Liver (tissue), 9 donors: Measurements from ENCODE around the gene TMEM106B. TPM values are rescaled to one million over a fixed set of nuclear protein-coding genes. Genes with fewer than 3 reads are reported as not detected.
A peak's percentile ranks its signal among the peaks of the same experiment; 100 is the strongest.

Experiments
- DNase-seq: peaks from one replicate; pipeline ENCODE4 v3.0.0-alpha.2; 2017; ENCODE audit warnings: low spot score
- H3K27ac ChIP-seq, 2 donors: one replicate each; pipeline ENCODE4 v1.7.0; 2013; ENCODE audit warnings: inconsistent platforms in 2 of 2, low read length in 2 of 2, control low read depth in 1 of 2, low read depth in 1 of 2, mild to moderate bottlenecking in 1 of 2
- H3K27me3 ChIP-seq, 4 donors: one replicate each; pipeline versions ENCODE4 v1.6.1 to v1.7.0; 2013; ENCODE audit warnings: low read length in 3 of 4, inconsistent platforms in 1 of 4, mild to moderate bottlenecking in 1 of 4, moderate library complexity in 1 of 4; ENCODE audit not compliant: control insufficient read depth in 4 of 4, insufficient read depth in 4 of 4
- H3K36me3 ChIP-seq, 4 donors: one replicate each; pipeline versions ENCODE4 v1.6.1 to v1.7.0; 2013; ENCODE audit warnings: low read length in 3 of 4, mild to moderate bottlenecking in 3 of 4, low read depth in 1 of 4, moderate library complexity in 1 of 4; ENCODE audit not compliant: control insufficient read depth in 4 of 4, insufficient read depth in 3 of 4
- H3K4me1 ChIP-seq, 4 donors: one replicate each; pipeline versions ENCODE4 v1.6.1 to v1.7.0; 2013; ENCODE audit warnings: low read length in 3 of 4, mild to moderate bottlenecking in 3 of 4, moderate library complexity in 1 of 4; ENCODE audit not compliant: control insufficient read depth in 4 of 4, insufficient read depth in 4 of 4
- H3K4me3 ChIP-seq, 3 donors: one replicate each; pipeline versions ENCODE4 v1.6.1 to v1.7.0; 2013; ENCODE audit warnings: low read length in 3 of 3, control low read depth in 1 of 3, low read depth in 1 of 3, mild to moderate bottlenecking in 1 of 3
- H3K9ac ChIP-seq, 2 donors: one replicate each; pipeline ENCODE4 v1.7.0; 2013; ENCODE audit warnings: low read length in 2 of 2, mild to moderate bottlenecking in 2 of 2, moderate library complexity in 2 of 2, control low read depth in 1 of 2, low read depth in 1 of 2
- H3K9me3 ChIP-seq, 4 donors: one replicate each; pipeline versions ENCODE4 v1.6.1 to v1.7.0; 2013; ENCODE audit warnings: low read length in 3 of 4; ENCODE audit not compliant: control insufficient read depth in 4 of 4
- HNF4G ChIP-seq: IDR thresholded peaks from 2 replicates; pipeline ENCODE4 v1.6.1; 2016; ENCODE audit warnings: antibody characterized with exemption
- RAD21 ChIP-seq, 2 donors: IDR thresholded peaks; 2 replicates each; pipeline ENCODE4 v1.6.1; 2016; ENCODE audit warnings: antibody characterized with exemption in 2 of 2, mild to moderate bottlenecking in 2 of 2
- RXRA ChIP-seq, 2 donors: IDR thresholded peaks; 2 replicates each; pipeline ENCODE4 v1.6.1; 2017 to 2018; ENCODE audit warnings: antibody characterized with exemption in 2 of 2, mild to moderate bottlenecking in 1 of 2
- WGBS: extraction: QIAGEN DNeasy Blood & Tissue Kit; methylation state at CpG from one replicate; pipeline ENCODE4 v1.1.7; 2013; 5-methylcytosine and 5-hydroxymethylcytosine counted together
- polyA plus RNA-seq, 2 donors: library from polyadenylated mRNA; stranded (reverse) in 1 of 2; unstranded in 1 of 2; fragments of 200-250 nt in 1 of 2; fragments of >200 nt in 1 of 2; fragmentation: Nextera tagmentation in 1 of 2; extraction: Ambion mirVana in 1 of 2; gene quantifications; one replicate each; pipeline versions ENCODE4 v1.2.1 to v1.2.3, GENCODE V29; 2013 to 2015
- total RNA-seq, 2 donors: library from RNA; depleted of rRNA; stranded (reverse); fragments of >200 nt; gene quantifications; one replicate each; pipeline ENCODE4 v1.2.3, GENCODE V29; 2014
- donor health status: healthy.
- donor health status: healthy.
- donor health status: healthy.
- donor health status: healthy.
- donor health status: healthy.

TMEM106B gene
- total and polyA plus RNA-seq, 4 donors: 18.6 to 70.2 (median 27.2) TPM

- Histone ChIP-seq H3K4me3 (no peak overlapping the region), H3K9ac (no peak overlapping the region), H3K4me1 (no peaks in the 10 kb centered on the region), H3K36me3 (no peaks in the 10 kb centered on the region), H3K27ac (no peak overlapping the region), H3K9me3 (peaks cover 0 to 13% (median 10%) of the 10 kb centered on the region in 4 donors), H3K27me3 (peaks cover 0 to 2% (median 0%) of the 10 kb centered on the region in 4 donors)
- WGBS: 57% methylated on average over 1 of the region's 1 CpG
- no peak for DNase-seq
- TF ChIP-seq RAD21 (IDR thresholded peaks at IDR 0.05) (peak in 1 of 2 donors; percentile 47), RXRA (IDR thresholded peaks at IDR 0.05) (no peak), HNF4G (no peak)
These were observed 80.8 kb downstream of the TMEM106B start for GRCh38 chr7:12291870-12292269.

Other genes with a start within 250 kb of the TMEM106B start
- under 1 TPM; 0.05 to 0.59 TPM for gene VWDE, start 192.6 kb downstream of the TMEM106B start, total RNA-seq
- under 1 TPM; 0.11 to 0.14 TPM for gene VWDE, start 192.6 kb downstream of the TMEM106B start, polyA plus RNA-seq